ENCODE results near the gene ZBED4. TPM values are rescaled to one million over a fixed set of nuclear protein-coding genes. Genes with fewer than 3 reads are reported as not detected.

Gene ZBED4
- total and polyA plus RNA-seq, 2 donors (not counting 1 experiment from before 2014, with no cell fraction given), result 3.5 to 6.3 TPM

- Histone ChIP-seq H3K79me2 (ENCODE audit: control insufficient read depth, insufficient read depth, low read length) (peaks cover 2% of the 10 kb centered on the region), H2AFZ (ENCODE audit: low read length) (no peak overlapping the region), H3K27me3 (ENCODE audit: control insufficient read depth, insufficient read depth, low read length) (no peaks in the 10 kb centered on the region), H3K4me2 (ENCODE audit: extremely low read depth, insufficient read depth, low read length) (no peak overlapping the region), H3K4me1 (ENCODE audit: control insufficient read depth, extremely low read depth, insufficient read depth, low read length) (no peaks in the 10 kb centered on the region), H3K27ac (ENCODE audit: insufficient read depth, low read length) (no peak overlapping the region), H3K9me3 (ENCODE audit: control insufficient read depth, insufficient read depth, low read depth, low read length) (no peaks in the 10 kb centered on the region), H3K9ac (ENCODE audit: insufficient read depth, low read length) (no peak overlapping the region), H3K36me3 (ENCODE audit: control insufficient read depth, insufficient read depth, low read length) (peaks cover 5% of the 10 kb centered on the region), H4K20me1 (ENCODE audit: control insufficient read depth, extremely low read depth, insufficient read depth, low read length) (no peaks in the 10 kb centered on the region), H3K4me3 (replicated peaks in 1 of 4; ENCODE audit: control extremely low read depth in 1 of 4, insufficient read depth in 1 of 4, low read depth in 3 of 4, low read length in 4 of 4) (no peak overlapping the region)
- TF ChIP-seq EZH2 (IDR thresholded peaks at IDR 0.05; ENCODE audit: low read length, missing control alignments) (no peak), CTCF (conservative IDR thresholded peaks at IDR 0.05 in 1 of 2, IDR thresholded peaks at IDR 0.05 in 1 of 2; ENCODE audit: low read depth in 1 of 2, low read length in 2 of 2) (no peak)
- DNase-seq (ENCODE audit: low read depth in 2 of 2), result no peak
Observed at GRCh38 chr22:49911881-49912625, 58.4 kb downstream of the ZBED4 start.

GRCh38 chr22:49913026-49913425, 59.4 kb downstream of the ZBED4 start:
- TF ChIP-seq CTCF (conservative IDR thresholded peaks at IDR 0.05 in 1 of 2, IDR thresholded peaks at IDR 0.05 in 1 of 2; ENCODE audit: low read depth in 1 of 2, low read length in 2 of 2), result no peak
- no peak for TF ChIP-seq EZH2 (IDR thresholded peaks at IDR 0.05; ENCODE audit: low read length, missing control alignments)
- no peaks in the 10 kb centered on the region for H4K20me1 ChIP-seq (ENCODE audit: control insufficient read depth, extremely low read depth, insufficient read depth, low read length)
- H3K79me2 ChIP-seq (ENCODE audit: control insufficient read depth, insufficient read depth, low read length), result peaks cover 2% of the 10 kb centered on the region
- H3K4me3 ChIP-seq (replicated peaks in 1 of 4; ENCODE audit: control extremely low read depth in 1 of 4, insufficient read depth in 1 of 4, low read depth in 3 of 4, low read length in 4 of 4), result no peak overlapping the region
- H3K4me2 ChIP-seq (ENCODE audit: extremely low read depth, insufficient read depth, low read length), result no peak overlapping the region
- no peaks in the 10 kb centered on the region for H3K27me3 ChIP-seq (ENCODE audit: control insufficient read depth, insufficient read depth, low read length)
- no peak overlapping the region for H3K9ac ChIP-seq (ENCODE audit: insufficient read depth, low read length)
- no peaks in the 10 kb centered on the region for H3K9me3 ChIP-seq (ENCODE audit: control insufficient read depth, insufficient read depth, low read depth, low read length)
- DNase-seq (ENCODE audit: low read depth in 2 of 2), result no peak
- peaks cover 4% of the 10 kb centered on the region for H3K36me3 ChIP-seq (ENCODE audit: control insufficient read depth, insufficient read depth, low read length)
- no peak overlapping the region for H3K27ac ChIP-seq (ENCODE audit: insufficient read depth, low read length)
- H2AFZ ChIP-seq (ENCODE audit: low read length), result no peak overlapping the region
- no peaks in the 10 kb centered on the region for H3K4me1 ChIP-seq (ENCODE audit: control insufficient read depth, extremely low read depth, insufficient read depth, low read length)

- Histone ChIP-seq H2AFZ (ENCODE audit: low read length) (no peak overlapping the region), H3K27ac (ENCODE audit: insufficient read depth, low read length) (no peak overlapping the region), H3K27me3 (ENCODE audit: control insufficient read depth, insufficient read depth, low read length) (no peaks in the 10 kb centered on the region), H3K36me3 (ENCODE audit: control insufficient read depth, insufficient read depth, low read length) (peaks cover 4% of the 10 kb centered on the region), H3K79me2 (ENCODE audit: control insufficient read depth, insufficient read depth, low read length) (peaks cover 2% of the 10 kb centered on the region), H4K20me1 (ENCODE audit: control insufficient read depth, extremely low read depth, insufficient read depth, low read length) (no peaks in the 10 kb centered on the region), H3K4me1 (ENCODE audit: control insufficient read depth, extremely low read depth, insufficient read depth, low read length) (no peaks in the 10 kb centered on the region), H3K4me2 (ENCODE audit: extremely low read depth, insufficient read depth, low read length) (no peak overlapping the region), H3K9ac (ENCODE audit: insufficient read depth, low read length) (no peak overlapping the region), H3K4me3 (replicated peaks in 1 of 4; ENCODE audit: control extremely low read depth in 1 of 4, insufficient read depth in 1 of 4, low read depth in 3 of 4, low read length in 4 of 4) (no peak overlapping the region), H3K9me3 (ENCODE audit: control insufficient read depth, insufficient read depth, low read depth, low read length) (no peaks in the 10 kb centered on the region)
- no peak for TF ChIP-seq EZH2 (IDR thresholded peaks at IDR 0.05; ENCODE audit: low read length, missing control alignments)
- TF ChIP-seq CTCF (conservative IDR thresholded peaks at IDR 0.05 in 1 of 2, IDR thresholded peaks at IDR 0.05 in 1 of 2; ENCODE audit: low read depth in 1 of 2, low read length in 2 of 2), result no peak
- no peak for DNase-seq (ENCODE audit: low read depth in 2 of 2)
Observed at GRCh38 chr22:49913446-49913845, 59.8 kb downstream of the ZBED4 start.

Measured in fibroblast of lung (primary cell).